ENCODE results near the gene EXOC6B. TPM values are rescaled to one million over a fixed set of nuclear protein-coding genes. Genes with fewer than 3 reads are reported as not detected.

Gene EXOC6B
- total RNA-seq, 2 experiments from 2014 or later, result 6.8 to 7.6 TPM

DNA sequence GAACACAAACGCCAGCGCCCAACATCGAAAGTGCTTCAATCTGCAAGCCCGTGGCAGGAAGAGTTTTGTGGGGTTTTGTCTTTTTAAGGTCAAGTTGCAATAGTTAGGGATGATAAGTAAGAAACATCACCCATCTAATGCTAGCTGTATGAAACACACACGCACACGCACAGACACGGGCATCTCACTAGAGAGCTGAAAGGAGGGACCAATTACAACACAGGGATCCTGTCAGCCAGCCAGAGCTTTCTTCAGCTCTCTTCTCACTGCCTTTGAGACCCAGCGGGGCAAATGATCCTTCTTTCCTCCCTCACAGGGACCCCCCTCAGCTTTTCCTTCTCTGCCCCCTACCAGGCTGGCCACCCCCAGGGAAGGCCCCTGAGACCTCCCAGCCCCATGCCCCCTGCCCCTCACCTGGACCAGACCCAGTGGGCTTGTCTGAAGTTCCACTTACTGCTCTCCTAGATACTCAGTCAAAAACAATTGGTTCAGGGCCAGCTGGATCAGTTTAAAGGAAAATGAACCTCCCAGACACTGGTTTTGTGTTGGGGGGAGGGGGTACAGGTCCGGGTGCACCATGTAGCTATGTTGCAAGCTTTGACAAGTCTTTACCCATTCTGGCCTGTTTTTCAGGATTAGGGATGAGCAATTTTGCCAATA, 696.0 kb downstream of the EXOC6B start:
- Mint-ChIP-seq H3K4me1 (no peaks in the 10 kb centered on the region), H3K9me3 (no peaks in the 10 kb centered on the region), H3K27me3 (peaks cover 8% of the 10 kb centered on the region), H3K27ac (no peak overlapping the region), H3K4me3 (no peak overlapping the region), H3K36me3 (no peaks in the 10 kb centered on the region)
- DNase-seq, result no peak

DNA sequence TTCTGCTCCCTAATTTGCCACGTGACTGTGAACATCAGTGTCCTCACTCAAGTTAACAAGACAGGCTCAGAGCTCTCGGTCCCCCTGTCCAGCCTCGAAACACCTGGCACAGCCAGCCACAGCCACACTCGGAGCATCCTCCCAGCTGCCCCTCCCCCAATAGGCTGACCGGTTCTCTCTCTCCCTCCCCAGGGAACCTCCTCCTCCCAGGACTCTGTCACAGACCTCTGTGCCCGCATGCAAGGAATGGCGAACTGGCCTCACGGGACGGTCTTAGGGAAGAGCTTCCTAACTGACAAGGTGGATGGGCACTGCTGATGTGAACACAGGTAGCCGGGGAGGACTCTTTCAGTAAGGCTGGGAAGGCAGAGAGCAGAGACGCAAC, 697.0 kb downstream of the EXOC6B start:
- no peak overlapping the region for H3K27ac Mint-ChIP-seq
- H3K4me3 Mint-ChIP-seq, result no peak overlapping the region
- no peak for DNase-seq
- no peaks in the 10 kb centered on the region for H3K36me3 Mint-ChIP-seq
- no peaks in the 10 kb centered on the region for H3K9me3 Mint-ChIP-seq
- H3K27me3 Mint-ChIP-seq, result peaks cover 12% of the 10 kb centered on the region
- H3K4me1 Mint-ChIP-seq, result no peaks in the 10 kb centered on the region

DNA sequence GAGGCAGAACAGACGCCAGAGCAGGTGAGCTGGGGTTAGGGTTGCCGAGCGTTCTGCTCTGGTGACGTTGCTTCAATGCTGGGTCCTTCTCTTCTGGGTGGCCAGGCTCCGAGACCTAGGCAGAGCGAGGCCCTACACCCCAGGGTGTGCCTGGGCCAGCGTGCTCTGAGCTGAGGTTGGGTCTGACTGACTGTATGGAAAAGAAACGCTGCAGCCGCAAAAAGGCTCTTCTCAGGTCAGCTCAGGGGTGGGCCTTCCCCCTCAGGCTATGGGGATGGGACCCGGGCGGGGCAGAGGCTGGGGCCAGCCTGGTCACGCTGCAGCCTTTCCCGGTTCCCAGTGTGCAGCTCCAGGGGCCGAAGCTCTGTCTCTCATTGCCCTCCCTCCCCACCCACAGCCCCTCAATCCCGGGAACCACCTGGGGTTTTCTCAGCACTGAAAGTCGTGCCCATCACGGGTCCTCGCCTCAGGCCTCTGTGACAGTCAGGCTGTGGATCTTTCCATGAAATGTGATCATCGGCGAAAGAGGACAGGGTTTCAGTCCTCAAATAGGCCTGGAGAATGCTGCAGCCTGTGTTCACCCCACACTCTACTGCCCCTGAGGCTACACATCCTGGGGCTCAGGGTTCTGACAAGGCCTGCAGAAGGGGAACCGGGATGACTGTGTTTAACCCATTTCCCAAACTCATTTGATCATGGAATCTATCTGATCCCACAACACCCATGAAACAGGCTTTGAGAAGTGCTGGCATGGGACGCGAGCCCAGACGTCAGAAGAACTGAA, 697.6 kb downstream of the EXOC6B start:
- Mint-ChIP-seq H3K36me3 (no peaks in the 10 kb centered on the region), H3K9me3 (no peaks in the 10 kb centered on the region), H3K4me1 (no peaks in the 10 kb centered on the region), H3K27ac (no peak overlapping the region), H3K27me3 (peaks cover 13% of the 10 kb centered on the region), H3K4me3 (no peak overlapping the region)
- DNase-seq, result no peak

DNA sequence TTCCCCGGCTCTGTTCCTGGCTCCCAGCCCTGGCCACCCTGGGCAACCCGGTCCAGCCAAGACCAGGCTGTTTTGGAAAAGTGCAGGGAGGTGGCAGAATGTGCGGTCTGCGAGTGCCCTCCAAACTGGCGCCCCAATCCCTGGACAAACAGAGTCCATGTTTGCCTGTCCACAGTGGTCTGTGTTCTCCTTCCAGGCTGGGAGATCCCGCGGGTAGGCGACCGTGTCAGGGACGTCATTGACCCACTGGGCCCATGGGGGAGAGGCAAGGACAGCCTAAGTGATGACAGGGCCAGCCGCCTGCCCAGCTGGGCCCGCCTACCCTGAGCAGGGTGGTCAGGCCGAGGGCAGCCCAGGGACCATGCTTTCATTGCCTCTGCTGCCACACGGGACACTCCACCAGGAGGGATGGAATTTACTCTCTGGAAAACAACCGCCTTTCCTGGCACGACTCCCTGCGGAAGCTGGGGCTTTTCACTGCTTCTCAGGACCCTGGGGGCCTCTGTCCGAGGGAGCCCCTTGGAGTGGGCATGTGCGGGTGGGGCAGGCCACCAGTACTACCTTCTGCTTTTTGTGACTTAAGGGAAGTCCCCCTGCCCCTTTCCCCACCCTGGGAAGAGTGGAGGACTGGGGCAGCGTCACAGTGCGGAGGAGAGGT, 698.3 kb downstream of the EXOC6B start:
- H3K4me1 Mint-ChIP-seq, result no peaks in the 10 kb centered on the region
- DNase-seq, result no peak
- H3K27ac Mint-ChIP-seq, result no peak overlapping the region
- H3K36me3 Mint-ChIP-seq, result no peaks in the 10 kb centered on the region
- H3K9me3 Mint-ChIP-seq, result peaks cover 2% of the 10 kb centered on the region
- H3K4me3 Mint-ChIP-seq, result no peak overlapping the region
- H3K27me3 Mint-ChIP-seq, result peaks cover 18% of the 10 kb centered on the region

DNA sequence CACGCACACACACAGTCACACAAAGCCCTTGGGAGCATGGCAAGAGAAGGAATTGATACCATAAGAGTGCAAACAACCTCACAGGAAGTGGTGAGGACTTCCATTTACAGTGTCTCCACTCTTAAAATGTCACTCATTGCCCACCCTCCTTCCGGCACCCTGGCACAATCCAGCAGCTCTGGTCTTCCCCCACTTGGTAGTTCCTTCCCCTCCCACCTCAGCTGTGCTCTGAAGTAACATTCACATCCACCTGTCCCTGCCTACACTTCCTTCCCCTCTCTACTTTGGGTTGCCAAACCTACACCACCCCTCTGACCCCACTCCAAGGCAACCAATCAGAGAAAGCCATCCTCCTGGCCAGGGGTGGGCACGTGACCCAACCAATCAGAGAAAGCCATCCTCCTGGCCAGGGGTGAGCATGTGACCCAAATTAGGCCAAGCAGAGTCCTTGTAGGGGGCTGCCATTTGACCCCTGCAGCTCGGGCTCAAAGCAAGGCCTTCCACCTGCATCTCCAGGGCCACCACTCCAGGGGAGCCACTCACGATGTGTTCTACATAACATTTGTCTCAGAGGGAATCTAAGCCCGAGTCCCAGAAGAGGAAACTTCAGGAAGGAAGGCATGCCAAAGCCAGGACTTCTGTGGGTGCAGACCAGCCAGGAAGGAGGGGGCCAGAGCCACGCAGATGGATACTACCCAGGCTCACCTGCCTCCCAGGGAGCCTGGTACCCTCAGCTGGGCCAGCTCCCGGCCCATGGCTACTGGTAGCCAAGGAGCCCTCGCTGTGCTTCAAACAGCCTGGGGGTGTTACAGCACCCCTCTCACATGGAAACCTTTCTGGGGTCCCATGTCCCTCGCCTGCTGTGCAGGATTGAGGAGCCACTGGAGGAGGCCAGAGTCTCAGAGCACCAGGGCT, 699.4 kb downstream of the EXOC6B start:
- H3K9me3 Mint-ChIP-seq, result peaks cover 10% of the 10 kb centered on the region
- H3K4me3 Mint-ChIP-seq, result no peak overlapping the region
- H3K36me3 Mint-ChIP-seq, result no peaks in the 10 kb centered on the region
- H3K4me1 Mint-ChIP-seq, result no peaks in the 10 kb centered on the region
- DNase-seq, result no peak
- H3K27ac Mint-ChIP-seq, result no peak overlapping the region
- H3K27me3 Mint-ChIP-seq, result peaks cover 21% of the 10 kb centered on the region

Other genes with a start within 250 kb of the EXOC6B start
- 10 to 100 TPM; 13.9 TPM for gene SPR, start 61.4 kb upstream of the EXOC6B start, total RNA-seq
- not detected for gene EMX1, start 91.5 kb upstream of the EXOC6B start, total RNA-seq
- 10 to 100 TPM in 1 of 2 experiments, 1 to 10 TPM in 1; 8.3 to 10.8 TPM for gene SFXN5, start 245.7 kb upstream of the EXOC6B start, total RNA-seq

All from activated naive CD8-positive, alpha-beta T cell treated with anti-CD3 and anti-CD28 coated beads for 36 hours (primary cell).